ENCODE data around the gene RESP18.

DNA sequence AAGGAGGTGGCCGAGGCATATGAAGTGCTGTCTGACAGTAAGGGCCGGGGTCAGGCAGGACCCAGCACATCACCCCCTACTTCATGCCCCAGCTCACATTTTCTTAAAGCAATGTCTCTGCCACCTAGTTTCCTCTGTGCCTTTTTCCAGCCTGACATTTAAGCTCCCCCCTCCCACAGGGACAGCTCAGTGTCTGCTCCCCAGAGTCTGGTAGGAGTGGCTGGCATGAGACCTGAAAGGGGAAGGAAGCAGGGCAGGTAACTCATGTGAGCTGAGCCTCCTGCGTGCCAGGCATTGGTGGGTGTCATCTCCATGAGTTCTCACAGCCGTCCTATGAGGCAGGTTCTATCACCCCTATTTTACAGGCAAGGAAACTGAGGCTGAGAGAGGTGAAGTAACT lies 51.9 kb downstream of the RESP18 start:
- TF ChIP-seq POLR2AphosphoS5 (IDR thresholded peaks at IDR 0.05; ENCODE audit: borderline replicate concordance, low read depth, low read length) (no peak), EZH2 (IDR thresholded peaks at IDR 0.05) (no peak)
